K562 (cell line): ENCODE results near the gene PDGFA.

Source experiments
- CTCF ChIP-seq, 3 experiments: IDR thresholded peaks in 2 of 3; conservative IDR thresholded peaks in 1 of 3; 2 replicates each; pipeline ENCODE4 v1.5.1; 2011 to 2012; ENCODE audit warnings: low read length in 3 of 3, mild to moderate bottlenecking in 3 of 3, control low read depth in 2 of 3, improper control_type of control experiment in 1 of 3, inconsistent platforms in 1 of 3, low read depth in 1 of 3, mixed read lengths in 1 of 3, moderate library complexity in 1 of 3; ENCODE audit not compliant: insufficient read depth in 2 of 3
- EP300 ChIP-seq: IDR thresholded peaks from 2 replicates; pipeline ENCODE4 v1.6.1; 2012; ENCODE audit warnings: low read length, improper control_type of control experiment
- HDAC3 ChIP-seq: fragments of 450-650 bp; IDR thresholded peaks from 2 replicates; pipeline ENCODE4 v1.6.1; 2018; ENCODE audit warnings: borderline replicate concordance, mild to moderate bottlenecking, moderate library complexity; ENCODE audit not compliant: partially characterized antibody
- MAZ ChIP-seq, 2 experiments: fragments of 450-650 bp in 1 of 2; sonication (generic) in 1 of 2; formaldehyde crosslinking; IDR thresholded peaks in 1 of 2; conservative IDR thresholded peaks in 1 of 2; 2 replicates each; pipeline versions ENCODE4 v1.4.0 to v1.5.0; 2020; ENCODE audit warnings: mild to moderate bottlenecking in 1 of 2, missing genetic modification reagents in 1 of 2

GRCh38 chr7:459584-460373 lies 59.9 kb downstream of the PDGFA start:
- TF ChIP-seq EP300: no peak
- TF ChIP-seq HDAC3: no peak
- no peak for TF ChIP-seq CTCF (IDR thresholded peaks at IDR 0.05 in 2 of 3, conservative IDR thresholded peaks at IDR 0.05 in 1 of 3; ENCODE audit: insufficient read depth in 2 of 3, low read depth in 1 of 3, low read length in 3 of 3)
- TF ChIP-seq MAZ (CRISPR knock-in tag; conservative IDR thresholded peaks at IDR 0.05 in 1 of 2, IDR thresholded peaks at IDR 0.05 in 1 of 2): no peak
